Right atrium auricular region (tissue), 2 donors: Measurements from ENCODE around the gene DAB1. TPM values are rescaled to one million over a fixed set of nuclear protein-coding genes. Genes with fewer than 3 reads are reported as not detected.

Experiments
- DNase-seq: peaks from one replicate; pipeline ENCODE4 v3.0.0-alpha.2; 2019; ENCODE audit warnings: low spot score
- H3K27ac ChIP-seq, 2 donors: fragments of 200-600 bp; sonication (generic); 1 replicate in 1 of 2; 2 replicates in 1 of 2; pipeline ENCODE4 v1.5.1; 2016 to 2019
- H3K27me3 ChIP-seq, 2 donors: fragments of 200-600 bp; sonication (generic); one replicate each; pipeline versions ENCODE4 v1.5.1 to v1.6.0; 2017 to 2019
- H3K36me3 ChIP-seq: fragments of 200-600 bp; sonication (generic); one replicate; pipeline ENCODE4 v1.5.1; 2016
- H3K4me1 ChIP-seq, 2 donors: fragments of 200-600 bp; sonication (generic); one replicate each; pipeline versions ENCODE4 v1.5.1 to v1.6.0; 2017 to 2019
- H3K4me3 ChIP-seq, 2 donors: fragments of 200-600 bp; sonication (generic); 1 replicate in 1 of 2; 2 replicates in 1 of 2; pipeline ENCODE4 v1.5.1; 2017 to 2019; ENCODE audit warnings: mild to moderate bottlenecking in 1 of 2, moderate library complexity in 1 of 2
- H3K9me3 ChIP-seq, 2 donors: fragments of 200-600 bp; sonication (generic); one replicate each; pipeline ENCODE4 v1.5.1; 2019
- total RNA-seq, 2 donors: library from RNA; depleted of rRNA; stranded (reverse); fragments of >200 nt; gene quantifications; one replicate each; pipeline ENCODE4 v1.1.0, GENCODE V29; 2016
- TF ChIP-seq, protein P1 (sequence below), 2 donors: fragments of 200-600 bp; sonication (generic); IDR thresholded peaks; one replicate each; pipeline ENCODE4 v1.5.1; 2019; ENCODE audit warnings: antibody characterized with exemption in 2 of 2

DAB1 gene
- total RNA-seq, 2 donors from 2014 or later: 0.19 to 3.3 TPM

DNA sequence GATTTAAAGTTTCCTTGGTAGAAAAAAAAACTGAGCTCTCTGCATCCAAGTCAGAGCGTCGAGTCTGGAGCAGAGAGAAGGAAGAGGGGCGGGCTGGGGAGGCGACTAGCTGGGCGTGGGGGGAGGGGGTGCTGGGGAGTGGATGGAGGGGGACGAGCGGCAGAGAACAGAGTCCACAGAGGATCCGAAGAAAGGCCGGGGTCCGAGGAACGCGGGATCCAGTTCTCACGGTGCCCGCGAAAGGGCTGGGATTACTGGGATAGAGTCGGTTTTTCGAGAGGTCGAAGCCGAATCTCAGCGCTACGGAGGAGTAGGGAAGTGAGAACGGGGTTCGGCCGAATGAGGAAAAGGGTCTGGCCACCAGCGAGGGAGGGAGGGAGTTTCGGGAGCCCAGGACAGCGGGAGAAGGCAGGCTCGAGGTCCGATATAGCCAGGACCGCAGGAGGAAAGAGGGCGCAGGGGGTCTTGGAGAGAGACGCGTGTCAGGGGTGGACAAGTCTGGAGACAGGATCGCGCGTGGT, 665 bp downstream of the DAB1 start:
- no peaks in the 10 kb centered on the region for H3K36me3 ChIP-seq
- H3K4me3 ChIP-seq: peak overlapping the region; percentile 47
- DNase-seq: no peak
- no peaks in the 10 kb centered on the region for H3K9me3 ChIP-seq
- no peak overlapping the region for H3K27ac ChIP-seq
- peaks cover 0 to 28% of the 10 kb centered on the region in 2 donors for H3K4me1 ChIP-seq
- H3K27me3 ChIP-seq: peaks cover 2 to 10% of the 10 kb centered on the region in 2 donors
- TF ChIP-seq, protein P1, sequence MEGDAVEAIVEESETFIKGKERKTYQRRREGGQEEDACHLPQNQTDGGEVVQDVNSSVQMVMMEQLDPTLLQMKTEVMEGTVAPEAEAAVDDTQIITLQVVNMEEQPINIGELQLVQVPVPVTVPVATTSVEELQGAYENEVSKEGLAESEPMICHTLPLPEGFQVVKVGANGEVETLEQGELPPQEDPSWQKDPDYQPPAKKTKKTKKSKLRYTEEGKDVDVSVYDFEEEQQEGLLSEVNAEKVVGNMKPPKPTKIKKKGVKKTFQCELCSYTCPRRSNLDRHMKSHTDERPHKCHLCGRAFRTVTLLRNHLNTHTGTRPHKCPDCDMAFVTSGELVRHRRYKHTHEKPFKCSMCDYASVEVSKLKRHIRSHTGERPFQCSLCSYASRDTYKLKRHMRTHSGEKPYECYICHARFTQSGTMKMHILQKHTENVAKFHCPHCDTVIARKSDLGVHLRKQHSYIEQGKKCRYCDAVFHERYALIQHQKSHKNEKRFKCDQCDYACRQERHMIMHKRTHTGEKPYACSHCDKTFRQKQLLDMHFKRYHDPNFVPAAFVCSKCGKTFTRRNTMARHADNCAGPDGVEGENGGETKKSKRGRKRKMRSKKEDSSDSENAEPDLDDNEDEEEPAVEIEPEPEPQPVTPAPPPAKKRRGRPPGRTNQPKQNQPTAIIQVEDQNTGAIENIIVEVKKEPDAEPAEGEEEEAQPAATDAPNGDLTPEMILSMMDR (IDR thresholded peaks at IDR 0.05): no peak

- DNase-seq: no peak
- TF ChIP-seq, protein P1 (IDR thresholded peaks at IDR 0.05): no peak
- Histone ChIP-seq H3K27ac (no peak overlapping the region), H3K4me3 (peak overlapping the region; percentile 47), H3K27me3 (peaks cover 2 to 10% of the 10 kb centered on the region in 2 donors), H3K4me1 (peaks cover 0 to 28% of the 10 kb centered on the region in 2 donors), H3K36me3 (no peaks in the 10 kb centered on the region), H3K9me3 (no peaks in the 10 kb centered on the region)
Observed at GRCh38 chr1:57422271-57423134, 1.4 kb downstream of the DAB1 start.

DNA sequence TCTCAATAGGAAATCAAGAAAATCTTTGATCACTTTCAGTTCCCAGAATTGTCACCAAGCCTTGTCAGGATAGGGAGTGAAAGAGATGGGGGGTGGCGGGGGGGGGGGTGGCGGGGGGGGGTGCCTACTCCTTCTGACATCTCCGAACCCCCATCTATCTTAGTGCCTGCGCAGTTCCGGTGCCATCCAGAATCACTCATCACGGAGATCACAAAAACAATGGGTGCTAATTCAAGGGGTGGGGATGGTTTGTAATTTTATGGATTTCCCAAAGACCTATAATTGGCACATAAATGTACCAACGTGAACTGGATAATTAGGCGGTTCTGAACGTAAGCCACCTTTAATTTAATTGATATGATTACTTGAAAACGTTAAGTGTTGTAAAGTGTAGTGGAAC, 2.1 kb downstream of the DAB1 start:
- no peak overlapping the region for H3K27ac ChIP-seq
- peaks cover 2 to 10% of the 10 kb centered on the region in 2 donors for H3K27me3 ChIP-seq
- H3K9me3 ChIP-seq: no peaks in the 10 kb centered on the region
- peaks cover 0 to 28% of the 10 kb centered on the region in 2 donors for H3K4me1 ChIP-seq
- no peaks in the 10 kb centered on the region for H3K36me3 ChIP-seq
- no peak for DNase-seq
- TF ChIP-seq, protein P1 (IDR thresholded peaks at IDR 0.05): no peak
- H3K4me3 ChIP-seq: peak overlapping the region; percentile 47

DNA sequence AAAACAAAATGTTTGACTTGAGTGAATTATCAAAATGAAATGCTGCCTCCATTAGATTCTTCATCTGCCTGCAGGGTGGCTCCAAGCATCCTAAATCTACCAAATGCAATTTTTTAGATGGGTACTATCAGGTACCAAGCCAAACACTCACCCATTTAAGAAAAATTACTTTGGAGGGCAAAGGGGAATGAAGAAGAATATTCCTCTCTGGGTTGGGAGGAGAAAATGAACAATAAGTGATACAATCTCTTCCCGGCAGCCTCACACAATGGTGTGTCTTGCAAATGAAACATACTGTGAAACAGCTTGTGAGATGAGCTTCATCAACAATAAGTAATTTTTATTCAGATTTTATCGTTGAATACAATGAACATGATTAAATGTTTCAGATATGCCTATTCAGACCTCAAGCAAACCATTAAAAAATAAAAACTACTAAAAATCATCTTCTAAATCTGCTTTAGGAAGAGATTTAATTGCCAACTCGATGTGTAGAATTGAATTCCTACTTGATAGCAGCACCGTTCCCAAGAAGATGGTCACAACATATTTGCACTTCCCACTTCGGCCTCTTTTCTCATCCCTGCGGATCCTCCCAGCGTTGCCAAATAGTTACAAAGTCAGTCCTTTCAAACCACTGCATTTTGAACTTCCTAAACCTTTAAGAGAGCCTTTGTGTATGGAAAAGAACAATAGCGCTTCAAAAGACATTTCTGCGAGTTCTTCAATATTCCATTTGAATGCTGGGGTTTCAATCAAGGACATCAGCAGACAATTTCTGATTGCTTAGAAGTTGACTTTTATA, 2.7 kb downstream of the DAB1 start:
- Histone ChIP-seq H3K27me3 (peaks cover 2 to 10% of the 10 kb centered on the region in 2 donors), H3K36me3 (no peaks in the 10 kb centered on the region), H3K27ac (no peak overlapping the region), H3K9me3 (no peaks in the 10 kb centered on the region), H3K4me1 (peaks cover 0 to 28% of the 10 kb centered on the region in 2 donors), H3K4me3 (no peak overlapping the region)
- DNase-seq: no peak
- TF ChIP-seq, protein P1 (IDR thresholded peaks at IDR 0.05): no peak

GRCh38 chr1:57418971-57419370, 4.9 kb downstream of the DAB1 start:
- Histone ChIP-seq H3K36me3 (no peaks in the 10 kb centered on the region), H3K4me1 (peaks cover 0 to 20% of the 10 kb centered on the region in 2 donors), H3K27ac (no peak overlapping the region), H3K9me3 (no peaks in the 10 kb centered on the region), H3K4me3 (no peak overlapping the region), H3K27me3 (peaks cover 2 to 10% of the 10 kb centered on the region in 2 donors)
- no peak for DNase-seq
- TF ChIP-seq, protein P1 (IDR thresholded peaks at IDR 0.05): no peak
